Sigmoid colon (tissue), 7 donors: ENCODE data around the gene KLF6. TPM values are rescaled to one million over a fixed set of nuclear protein-coding genes. Genes with fewer than 3 reads are reported as not detected.

Experiments
- DNase-seq: peaks from one replicate; pipeline ENCODE4 v3.0.0-alpha.2; 2019
- H3K27ac ChIP-seq, 4 donors: fragments of 200-600 bp; sonication (generic); one replicate each; pipeline ENCODE4 v1.5.1; 2016 to 2019; ENCODE audit warnings: mild to moderate bottlenecking in 1 of 4
- H3K27me3 ChIP-seq, 3 donors: fragments of 200-600 bp; sonication (generic); one replicate each; pipeline ENCODE4 v1.5.1; 2019; ENCODE audit warnings: mild to moderate bottlenecking in 1 of 3
- H3K36me3 ChIP-seq, 4 donors: fragments of 200-600 bp; sonication (generic); one replicate each; pipeline ENCODE4 v1.5.1; 2016 to 2019
- H3K4me1 ChIP-seq, 4 donors: fragments of 200-600 bp; sonication (generic); one replicate each; pipeline ENCODE4 v1.5.1; 2017 to 2019
- H3K4me3 ChIP-seq, 4 donors: fragments of 200-600 bp; sonication (generic); one replicate each; pipeline ENCODE4 v1.5.1; 2017 to 2019; ENCODE audit warnings: mild to moderate bottlenecking in 2 of 4, moderate library complexity in 1 of 4
- H3K9me3 ChIP-seq, 4 donors: fragments of 200-600 bp in 3 of 4; sonication (generic) in 3 of 4; one replicate each; pipeline versions ENCODE4 v1.5.1 to v1.6.1; 2013 to 2019
- EP300 ChIP-seq, 4 donors: sonication (generic); formaldehyde crosslinking; IDR thresholded peaks; one replicate each; pipeline ENCODE4 v1.6.1; 2017; ENCODE audit warnings: antibody characterized with exemption in 4 of 4
- POLR2A ChIP-seq, 2 donors: fragments of 450-650 bp; IDR thresholded peaks; one replicate each; pipeline ENCODE4 v1.6.1; 2016; ENCODE audit warnings: antibody characterized with exemption in 2 of 2, mild to moderate bottlenecking in 2 of 2, moderate library complexity in 2 of 2
- POLR2AphosphoS5 ChIP-seq, 4 donors: sonication (generic); formaldehyde crosslinking; IDR thresholded peaks; one replicate each; pipeline ENCODE4 v1.6.1; 2017; ENCODE audit warnings: antibody characterized with exemption in 4 of 4
- WGBS, 2 donors: extraction: QIAGEN DNeasy Blood & Tissue Kit; methylation state at CpG; one replicate each; pipeline ENCODE4 v1.1.7; 2013; 5-methylcytosine and 5-hydroxymethylcytosine counted together
- intact Hi-C: fragments of 100-400 bp; cut with DNase I; formaldehyde crosslinking; loops from one replicate; pipeline ENCODE4 v1.15.1; 2023
- polyA plus RNA-seq, 3 donors: library from polyadenylated mRNA; stranded (reverse); fragments of 200-250 nt; gene quantifications; one replicate each; pipeline ENCODE4 v1.2.3, GENCODE V29; 2013
- total RNA-seq, 4 donors: library from RNA; depleted of rRNA; stranded (reverse); fragments of >200 nt; gene quantifications; one replicate each; pipeline ENCODE4 v1.1.0, GENCODE V29; 2016
- TF ChIP-seq, protein P1 (sequence below), 4 experiments: fragments of 450-650 bp in 3 of 4; fragments of 200-600 bp in 1 of 4; IDR thresholded peaks; one replicate each; pipeline ENCODE4 v1.5.1; 2016 to 2019; ENCODE audit warnings: antibody characterized with exemption in 4 of 4, mild to moderate bottlenecking in 3 of 4, moderate library complexity in 2 of 4
- donor health status: healthy with polysubstance abuse.
- donor health status: Bipolar disorder and iron deficiency.
- donor health status: healthy.

KLF6 gene
- total and polyA plus RNA-seq, 7 donors, result 50.3 to 137 (median 91.6) TPM

DNA sequence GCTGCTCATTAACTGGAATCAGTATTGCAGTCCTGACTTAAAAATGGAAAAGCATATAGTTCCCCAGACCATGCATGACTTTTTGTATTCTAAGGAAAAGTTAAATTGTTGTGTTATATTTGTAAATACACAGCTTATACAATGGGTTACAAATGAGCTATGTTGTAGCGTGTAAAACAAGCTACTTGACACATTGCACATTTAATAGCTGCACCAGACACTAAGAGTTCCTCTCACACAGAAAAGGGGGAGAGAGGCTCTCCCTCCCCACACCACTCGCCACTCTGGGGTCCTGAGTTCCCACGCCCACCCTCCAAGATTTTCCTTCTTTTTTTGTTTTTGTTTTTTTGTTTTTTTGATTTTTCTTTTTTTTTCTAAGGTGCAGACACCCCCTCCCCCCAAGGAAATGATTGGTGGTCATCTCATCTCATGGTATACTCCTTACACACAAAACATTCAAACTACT lies 6.3 kb downstream of the KLF6 start:
- H3K4me3 ChIP-seq, result peak overlapping the region in 3 of 4 donors; percentile 73 to 97 (median 84)
- no peak for DNase-seq
- H3K27me3 ChIP-seq, result no peaks in the 10 kb centered on the region
- H3K4me1 ChIP-seq, result peaks cover 0 to 79% (median 73%) of the 10 kb centered on the region in 4 donors
- 83 to 87% methylated on average over 3 of the region's 3 CpGs for WGBS, 2 donors
- H3K36me3 ChIP-seq, result peaks cover 18 to 64% (median 33%) of the 10 kb centered on the region in 4 donors
- no peaks in the 10 kb centered on the region for H3K9me3 ChIP-seq
- peak overlapping the region; percentile 98 to 100 (median 100) for H3K27ac ChIP-seq
- TF ChIP-seq POLR2AphosphoS5 (IDR thresholded peaks at IDR 0.05), result peak in 1 of 4 donors; percentile 11
- TF ChIP-seq EP300 (IDR thresholded peaks at IDR 0.05), result no peak
- intact Hi-C loops, result loop anchor here (5.0 kb wide), 2 partner anchors 486 to 581 kb away; no protein-coding TSS in a partner anchor

DNA sequence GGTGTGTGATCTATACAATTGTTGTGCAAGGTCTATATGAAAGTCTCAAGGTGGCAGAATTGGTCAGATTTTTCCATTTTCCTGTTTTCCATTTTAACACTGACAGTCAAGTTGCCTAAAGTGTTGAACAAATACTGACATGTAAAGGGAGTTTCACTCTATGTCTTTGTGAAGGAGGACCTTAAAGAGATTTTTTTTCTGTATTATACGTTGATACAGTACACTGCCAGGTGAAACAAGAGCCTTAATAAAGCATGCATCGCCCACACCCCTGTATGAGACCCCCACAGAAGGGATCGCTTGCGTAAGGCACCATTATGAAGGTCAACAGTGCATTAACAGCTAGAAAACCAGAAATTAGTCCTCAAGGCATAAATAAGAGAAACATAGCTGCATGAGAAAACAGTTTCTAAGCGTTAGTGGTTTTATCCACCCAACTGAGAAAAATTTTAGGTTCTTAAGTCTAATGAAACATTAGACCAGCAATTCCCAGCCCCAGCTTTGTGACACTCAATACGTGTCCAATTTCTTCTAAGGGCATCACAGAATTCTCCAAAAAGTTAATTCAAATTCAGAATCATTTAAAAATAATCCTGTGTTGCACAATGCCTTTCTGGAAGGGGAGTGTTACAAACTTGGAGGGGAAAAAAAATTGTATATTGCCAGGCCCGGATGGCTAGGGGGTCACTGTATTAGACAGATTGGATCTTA lies 6.9 kb downstream of the KLF6 start:
- intact Hi-C loops, result loop anchor here (5.0 kb wide), 2 partner anchors 486 to 581 kb away; no protein-coding TSS in a partner anchor
- TF ChIP-seq POLR2AphosphoS5 (IDR thresholded peaks at IDR 0.05) (peak in 1 of 4 donors; percentile 6), EP300 (IDR thresholded peaks at IDR 0.05) (no peak)
- peak overlapping the region in 3 of 4 donors; percentile 73 to 97 (median 84) for H3K4me3 ChIP-seq
- H3K36me3 ChIP-seq, result peaks cover 18 to 64% (median 33%) of the 10 kb centered on the region in 4 donors
- peak overlapping the region; percentile 98 to 100 (median 100) for H3K27ac ChIP-seq
- no peaks in the 10 kb centered on the region for H3K9me3 ChIP-seq
- WGBS, 2 donors, result 77 to 79% methylated on average over 7 of the region's 7 CpGs
- H3K27me3 ChIP-seq, result no peaks in the 10 kb centered on the region
- no peak for DNase-seq
- peaks cover 0 to 79% (median 73%) of the 10 kb centered on the region in 4 donors for H3K4me1 ChIP-seq

DNA sequence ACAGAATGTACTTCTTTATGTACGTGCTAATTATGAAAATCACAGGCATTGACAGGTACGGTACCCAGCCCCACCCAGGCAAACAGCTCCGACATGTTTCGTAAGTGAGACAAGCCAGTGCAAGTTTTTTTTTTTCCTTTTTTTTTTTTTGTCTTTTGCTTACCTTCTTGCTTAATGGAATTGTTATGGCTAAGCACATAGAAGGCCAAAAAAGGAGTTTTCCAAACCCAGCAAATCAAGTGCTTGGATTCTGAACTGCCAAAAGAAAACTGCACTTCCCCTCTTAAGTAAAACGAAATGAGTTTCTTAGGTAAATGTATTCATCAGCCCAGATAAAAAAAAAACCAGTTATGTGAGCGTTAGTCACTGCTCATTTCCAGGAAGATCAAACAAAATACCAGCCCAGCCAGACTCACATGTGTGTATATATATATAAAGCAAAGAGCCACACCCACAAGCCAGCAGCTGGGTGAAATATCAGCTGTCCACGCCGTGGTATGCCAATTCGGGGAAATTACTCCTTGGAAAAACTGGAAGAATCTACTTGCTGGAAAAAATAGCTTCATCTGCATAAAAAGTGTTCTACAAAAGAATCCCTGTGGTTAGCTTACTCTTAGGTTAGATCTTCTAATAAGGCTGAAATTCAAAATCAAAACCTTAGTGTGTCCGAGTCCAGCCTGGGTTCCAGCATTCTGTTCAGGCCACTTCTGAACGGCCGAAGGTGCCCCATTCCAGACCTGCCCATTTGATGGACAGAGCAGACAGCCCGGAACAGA lies 8.0 kb downstream of the KLF6 start:
- Histone ChIP-seq H3K9me3 (no peaks in the 10 kb centered on the region), H3K4me3 (peak overlapping the region in 1 of 4 donors; percentile 7), H3K36me3 (peaks cover 18 to 64% (median 33%) of the 10 kb centered on the region in 4 donors), H3K27ac (peak overlapping the region; percentile 98 to 100 (median 100)), H3K27me3 (no peaks in the 10 kb centered on the region), H3K4me1 (peaks cover 0 to 74% (median 73%) of the 10 kb centered on the region in 4 donors)
- DNase-seq, result peak; percentile 76
- TF ChIP-seq, protein P1, sequence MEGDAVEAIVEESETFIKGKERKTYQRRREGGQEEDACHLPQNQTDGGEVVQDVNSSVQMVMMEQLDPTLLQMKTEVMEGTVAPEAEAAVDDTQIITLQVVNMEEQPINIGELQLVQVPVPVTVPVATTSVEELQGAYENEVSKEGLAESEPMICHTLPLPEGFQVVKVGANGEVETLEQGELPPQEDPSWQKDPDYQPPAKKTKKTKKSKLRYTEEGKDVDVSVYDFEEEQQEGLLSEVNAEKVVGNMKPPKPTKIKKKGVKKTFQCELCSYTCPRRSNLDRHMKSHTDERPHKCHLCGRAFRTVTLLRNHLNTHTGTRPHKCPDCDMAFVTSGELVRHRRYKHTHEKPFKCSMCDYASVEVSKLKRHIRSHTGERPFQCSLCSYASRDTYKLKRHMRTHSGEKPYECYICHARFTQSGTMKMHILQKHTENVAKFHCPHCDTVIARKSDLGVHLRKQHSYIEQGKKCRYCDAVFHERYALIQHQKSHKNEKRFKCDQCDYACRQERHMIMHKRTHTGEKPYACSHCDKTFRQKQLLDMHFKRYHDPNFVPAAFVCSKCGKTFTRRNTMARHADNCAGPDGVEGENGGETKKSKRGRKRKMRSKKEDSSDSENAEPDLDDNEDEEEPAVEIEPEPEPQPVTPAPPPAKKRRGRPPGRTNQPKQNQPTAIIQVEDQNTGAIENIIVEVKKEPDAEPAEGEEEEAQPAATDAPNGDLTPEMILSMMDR (IDR thresholded peaks at IDR 0.05), result no peak
- TF ChIP-seq POLR2A (IDR thresholded peaks at IDR 0.05) (no peak), EP300 (IDR thresholded peaks at IDR 0.05) (peak in 3 of 4 donors; percentile 32 to 93 (median 75)), POLR2AphosphoS5 (IDR thresholded peaks at IDR 0.05) (peak; percentile 20 to 82 (median 62))
- 17 to 47% methylated on average over 13 of the region's 13 CpGs for WGBS, 2 donors
- intact Hi-C loops, result loop anchor here (5.0 kb wide), 2 partner anchors 485 to 580 kb away; no protein-coding TSS in a partner anchor

DNA sequence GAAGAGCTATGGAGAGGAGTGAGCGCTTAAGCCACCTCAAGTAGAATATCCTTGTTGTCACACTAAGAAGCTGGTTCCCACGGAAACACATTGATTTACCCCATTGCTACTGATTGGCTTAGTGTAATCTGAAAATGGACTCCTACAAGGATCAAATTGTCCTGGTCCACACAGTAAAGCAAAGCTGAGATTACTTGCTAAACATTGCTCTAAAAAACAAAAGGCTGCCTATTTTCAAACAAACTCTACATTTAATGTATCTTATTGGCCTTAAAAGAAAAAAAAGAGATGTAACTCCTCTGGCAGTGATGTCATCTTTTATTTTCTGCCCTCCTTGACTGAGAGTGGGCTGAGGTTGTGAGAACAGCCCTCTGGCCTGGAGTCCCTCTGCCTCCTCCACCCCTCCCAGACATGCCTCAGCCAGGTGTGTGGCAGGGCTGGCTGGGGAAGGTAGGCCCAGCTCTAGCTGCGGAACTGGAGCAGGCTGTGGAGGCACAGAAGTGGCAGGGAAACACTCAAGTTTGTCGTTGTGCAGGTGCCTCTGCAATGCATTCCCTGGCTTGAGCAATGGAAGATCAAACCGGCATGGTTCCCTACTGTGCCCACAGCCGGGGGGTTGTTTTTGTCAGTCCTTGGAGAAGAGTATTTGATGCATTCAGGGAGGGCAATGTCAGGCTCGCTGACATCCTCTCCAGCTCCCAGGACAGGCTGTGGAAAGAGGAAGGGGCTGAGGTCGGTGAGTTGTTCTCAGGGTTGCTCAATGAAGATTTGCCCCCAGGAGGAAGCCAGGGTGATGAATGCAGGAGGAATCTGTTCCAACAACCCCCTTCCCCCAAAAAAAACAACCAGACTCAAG lies 9.1 kb downstream of the KLF6 start:
- no peaks in the 10 kb centered on the region for H3K27me3 ChIP-seq
- H3K36me3 ChIP-seq, result peaks cover 9 to 53% (median 25%) of the 10 kb centered on the region in 4 donors
- H3K4me3 ChIP-seq, result no peak overlapping the region
- intact Hi-C loops, result loop anchor here (5.0 kb wide), 2 partner anchors 484 to 579 kb away; no protein-coding TSS in a partner anchor
- H3K4me1 ChIP-seq, result peaks cover 0 to 65% (median 64%) of the 10 kb centered on the region in 4 donors
- peak; percentile 67 for DNase-seq
- TF ChIP-seq POLR2A (IDR thresholded peaks at IDR 0.05), result no peak
- peak; percentile 14 to 69 (median 63) for TF ChIP-seq POLR2AphosphoS5 (IDR thresholded peaks at IDR 0.05)
- WGBS, 2 donors, result 68 to 82% methylated on average over 8 of the region's 8 CpGs
- peak overlapping the region; percentile 98 to 100 (median 100) for H3K27ac ChIP-seq
- H3K9me3 ChIP-seq, result no peaks in the 10 kb centered on the region

DNA sequence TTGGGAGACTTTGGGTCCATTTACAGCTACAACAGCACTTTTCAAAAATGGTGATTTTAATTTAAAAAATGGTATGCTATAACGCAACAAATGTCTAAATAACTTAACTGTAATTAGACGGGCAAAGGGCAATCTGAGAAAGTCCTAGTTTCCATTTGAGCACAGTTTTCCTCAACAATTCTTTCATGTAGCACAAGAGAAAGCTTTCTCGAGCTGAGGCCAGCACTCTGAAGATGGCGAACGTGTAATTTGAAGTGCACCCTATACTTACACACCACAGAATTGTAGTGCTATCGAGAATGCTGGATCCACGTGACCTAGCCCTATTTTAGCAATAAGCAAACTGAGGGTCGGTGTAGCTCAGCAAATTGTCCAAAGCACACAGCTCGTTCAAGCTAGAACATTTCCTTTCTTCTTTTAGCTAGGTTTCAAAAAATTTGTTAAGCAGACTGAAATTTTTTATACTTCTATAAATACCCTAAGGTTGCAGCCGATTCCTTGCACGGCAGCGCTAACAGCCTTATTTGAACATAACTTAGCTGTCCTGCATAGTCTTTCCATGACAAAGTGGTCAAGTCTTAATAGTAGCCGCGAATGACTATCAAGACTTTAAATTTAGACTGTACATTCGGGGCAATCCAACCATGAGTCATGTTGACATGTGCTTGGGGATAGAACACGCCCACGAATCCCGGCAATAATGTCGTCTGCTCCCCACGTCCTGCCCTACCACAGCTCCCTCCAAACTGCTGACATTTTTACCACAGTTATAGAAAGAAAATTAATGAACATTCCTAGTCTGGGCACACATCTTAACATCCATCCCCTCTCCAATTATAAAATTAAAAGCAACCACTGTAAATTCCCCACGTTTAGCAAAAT lies 10.0 kb downstream of the KLF6 start:
- peak overlapping the region; percentile 98 to 100 (median 100) for H3K27ac ChIP-seq
- intact Hi-C loops, result loop anchor here (5.0 kb wide), 2 partner anchors 483 to 578 kb away; no protein-coding TSS in a partner anchor
- no peak overlapping the region for H3K4me3 ChIP-seq

More for the DNA sequence above, 10.0 kb downstream of the KLF6 start:
- H3K9me3 ChIP-seq, result no peaks in the 10 kb centered on the region
- peaks cover 9 to 44% (median 17%) of the 10 kb centered on the region in 4 donors for H3K36me3 ChIP-seq
- no peaks in the 10 kb centered on the region for H3K27me3 ChIP-seq
- H3K4me1 ChIP-seq, result peaks cover 0 to 59% (median 56%) of the 10 kb centered on the region in 4 donors
- TF ChIP-seq POLR2AphosphoS5 (IDR thresholded peaks at IDR 0.05), result peak; percentile 9 to 69 (median 54)
- TF ChIP-seq, protein P1 (IDR thresholded peaks at IDR 0.05), result no peak
- no peak for TF ChIP-seq POLR2A (IDR thresholded peaks at IDR 0.05)
- TF ChIP-seq EP300 (IDR thresholded peaks at IDR 0.05), result no peak
- WGBS, 2 donors, result 66 to 74% methylated on average over 21 of the region's 21 CpGs
- DNase-seq, result peak; percentile 73
